Measurements from ENCODE around the gene PRSS27.
"Not testable (repeated sequence)": the region's sequence is repeated elsewhere in the genome, so short reads cannot be mapped to it uniquely, and the experiment has no call there.

The PRSS27 gene

DNA sequence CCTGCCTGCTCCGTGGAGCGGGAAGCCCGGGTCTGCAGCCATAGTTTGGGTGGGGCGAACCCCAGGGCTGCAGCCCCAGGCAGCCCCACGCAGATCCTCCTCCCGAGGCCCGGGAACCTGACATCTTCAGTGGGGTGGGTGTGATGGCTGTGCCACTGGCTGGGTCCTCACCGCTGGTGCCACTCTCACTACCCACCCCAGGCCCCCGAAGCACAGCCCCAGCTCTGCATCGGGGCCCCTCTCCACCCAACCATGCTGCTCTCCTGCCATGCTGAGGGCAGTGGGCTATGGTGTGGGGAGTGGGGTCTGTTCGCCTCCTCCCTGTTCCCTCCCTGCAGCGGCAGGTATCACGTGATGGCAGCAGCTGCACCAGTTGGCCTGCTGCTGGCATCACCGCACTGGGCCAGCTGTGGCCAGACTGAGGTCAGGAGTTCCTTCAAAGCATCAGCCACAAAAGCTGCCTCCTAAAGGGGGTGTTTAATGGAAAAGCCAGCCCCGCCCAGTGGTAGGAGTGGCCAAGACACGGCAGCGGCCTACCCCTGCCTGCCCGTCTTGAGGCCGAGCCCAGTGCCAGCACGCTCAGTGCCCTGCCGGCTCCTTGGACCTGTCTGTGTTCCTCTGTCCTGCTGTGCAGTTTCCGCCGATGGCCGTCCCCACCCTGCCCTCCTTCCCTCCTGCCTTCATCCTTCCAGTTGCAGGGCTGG, 26.9 kb downstream of the PRSS27 start:
- no peak for DNase-seq
- no peak for TF ChIP-seq GATA1 (IDR thresholded peaks at IDR 0.05; ENCODE audit: low read depth, low read length)
- TF ChIP-seq POLR2A (IDR thresholded peaks at IDR 0.05; ENCODE audit: low read length), result no peak

DNA sequence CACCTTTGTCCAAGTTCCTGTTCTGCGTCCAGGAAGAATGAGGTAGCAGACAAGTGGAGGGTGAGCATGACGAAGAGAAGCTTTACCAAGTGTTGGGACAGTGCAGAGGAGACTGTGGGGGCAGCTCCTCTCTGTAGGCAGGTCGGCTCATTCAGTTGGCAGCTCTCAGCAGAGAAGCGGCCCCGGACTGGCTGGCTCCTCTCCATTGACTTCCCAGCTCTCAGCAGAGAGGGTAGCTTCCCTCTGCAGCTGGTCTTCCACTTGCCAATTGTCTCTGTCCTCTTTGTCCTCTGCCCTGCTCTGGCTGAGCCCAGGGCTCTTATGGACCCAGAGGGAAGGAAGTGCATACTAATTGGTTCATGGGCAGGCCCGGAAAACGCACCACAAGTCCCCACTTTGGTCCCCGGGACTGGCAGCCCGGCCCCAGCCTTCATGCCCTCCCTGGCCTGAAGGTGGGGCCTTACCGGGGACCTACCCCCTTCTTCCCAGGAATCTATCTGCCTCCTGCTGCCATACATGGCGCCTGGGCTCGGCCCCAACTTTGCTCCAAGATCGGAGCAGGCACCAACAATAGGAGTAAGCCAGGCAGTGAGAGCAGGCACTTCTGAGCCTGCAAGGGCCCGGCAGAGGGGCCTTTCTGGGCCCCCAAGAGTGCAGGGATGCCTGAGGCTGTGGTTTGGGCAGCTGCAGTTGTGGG, 27.6 kb downstream of the PRSS27 start:
- DNase-seq, result no peak
- TF ChIP-seq GATA1 (IDR thresholded peaks at IDR 0.05; ENCODE audit: low read depth, low read length) (no peak), POLR2A (IDR thresholded peaks at IDR 0.05; ENCODE audit: low read length) (no peak)

DNA sequence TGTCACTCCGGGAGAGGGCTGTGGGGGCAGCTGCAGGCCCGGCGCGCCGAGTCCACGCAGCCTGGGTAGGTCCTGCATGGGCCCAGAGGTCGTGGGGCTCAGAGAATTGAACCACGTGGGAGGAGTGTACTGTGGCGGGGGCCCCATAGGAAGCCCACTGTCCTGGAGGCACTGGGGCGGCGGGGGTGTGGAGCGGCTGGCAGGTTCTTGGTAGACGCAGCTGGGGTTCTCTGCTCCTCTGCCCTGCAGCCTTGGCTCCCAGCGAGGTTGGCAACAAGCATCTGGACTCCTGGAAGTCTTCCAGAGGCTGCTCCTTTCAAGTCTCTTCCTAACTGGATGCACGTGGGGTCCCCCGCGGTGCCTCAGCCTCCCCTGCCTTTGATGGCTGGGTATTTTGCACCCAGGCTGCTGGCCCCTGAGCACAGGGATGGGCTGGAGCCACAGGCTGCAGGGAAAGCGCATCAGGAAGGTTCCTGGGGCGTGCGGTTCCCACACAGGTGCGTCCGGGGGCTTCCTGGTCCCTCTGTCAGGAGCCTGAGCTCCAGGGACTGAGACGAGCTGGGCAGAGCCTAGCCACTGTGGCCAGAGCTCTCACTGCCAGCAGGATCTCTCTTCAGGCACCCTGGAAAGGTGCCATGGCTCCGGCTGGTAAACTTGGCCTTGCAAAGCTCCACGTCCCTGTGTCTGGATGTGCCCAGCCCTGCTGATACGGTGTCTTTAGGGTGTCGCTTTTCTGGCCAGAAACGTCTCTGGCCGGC, 28.4 kb downstream of the PRSS27 start:
- TF ChIP-seq POLR2A (IDR thresholded peaks at IDR 0.05; ENCODE audit: low read length) (no peak), GATA1 (IDR thresholded peaks at IDR 0.05; ENCODE audit: low read depth, low read length) (no peak)
- DNase-seq, result no peak

DNA sequence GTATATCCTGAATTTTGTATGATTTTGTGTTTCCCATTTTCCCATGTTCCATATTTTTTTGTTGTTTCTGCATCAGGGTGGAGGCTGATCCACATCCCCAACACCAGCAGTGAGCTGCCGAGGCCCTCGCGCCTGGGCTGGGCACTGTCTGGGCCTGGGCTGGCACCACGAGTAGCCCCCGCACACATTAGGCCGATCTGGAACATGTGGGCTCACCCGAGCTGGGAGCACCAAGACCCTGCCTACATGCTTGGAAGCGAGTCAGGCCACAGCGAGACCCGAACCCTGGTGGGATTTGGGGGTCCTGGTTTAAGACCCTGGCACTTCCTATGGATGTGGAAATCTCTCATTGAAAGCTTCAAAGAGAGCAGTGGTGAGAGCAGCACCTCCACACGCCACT, 29.2 kb downstream of the PRSS27 start:
- TF ChIP-seq POLR2A (IDR thresholded peaks at IDR 0.05; ENCODE audit: low read length) (no peak), GATA1 (IDR thresholded peaks at IDR 0.05; ENCODE audit: low read depth, low read length) (no peak)
- DNase-seq, result no peak

DNA sequence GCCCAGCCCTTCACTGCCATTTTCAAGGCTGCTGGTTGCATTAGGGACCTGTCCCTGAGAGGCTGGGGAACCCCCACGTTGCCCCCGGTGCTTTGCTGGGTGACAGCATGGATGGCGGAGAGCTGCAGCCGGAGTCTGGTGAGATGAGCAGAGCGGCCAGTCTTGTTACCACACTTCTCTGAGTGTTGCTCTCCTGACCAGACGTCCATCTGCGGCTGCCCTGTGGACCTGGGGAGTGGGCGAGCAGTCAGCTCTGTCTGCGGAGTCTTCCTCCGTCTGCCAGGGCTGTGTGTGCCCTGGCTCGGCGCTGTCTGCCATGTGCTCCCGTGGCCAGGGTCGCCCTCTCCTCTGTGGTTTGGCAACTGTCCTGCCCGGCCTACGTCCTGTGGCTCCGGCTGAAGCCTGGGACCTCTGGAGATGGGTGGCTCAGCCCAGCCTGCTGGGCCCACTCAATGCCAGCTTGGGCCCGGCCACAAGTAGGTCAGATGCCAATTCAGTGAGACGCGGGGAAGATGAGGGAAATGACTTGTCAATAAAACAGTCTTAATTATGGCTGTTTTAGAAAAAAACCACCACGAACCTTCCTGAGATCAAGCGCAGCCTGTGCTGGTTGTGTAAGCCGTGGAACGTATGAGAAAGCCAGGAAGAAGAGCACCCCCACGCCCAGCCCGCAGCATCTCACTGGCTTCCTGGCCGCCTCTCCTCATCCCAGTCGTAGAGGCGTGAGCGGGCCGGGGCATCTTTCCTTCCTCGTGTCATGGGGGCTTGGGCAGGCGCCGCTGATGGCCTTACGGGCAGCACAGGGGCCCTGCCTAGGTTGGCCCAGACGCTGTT, 29.8 kb downstream of the PRSS27 start:
- TF ChIP-seq POLR2A (IDR thresholded peaks at IDR 0.05; ENCODE audit: low read length) (no peak), GATA1 (IDR thresholded peaks at IDR 0.05; ENCODE audit: low read depth, low read length) (no peak)
- DNase-seq, result no peak

DNA sequence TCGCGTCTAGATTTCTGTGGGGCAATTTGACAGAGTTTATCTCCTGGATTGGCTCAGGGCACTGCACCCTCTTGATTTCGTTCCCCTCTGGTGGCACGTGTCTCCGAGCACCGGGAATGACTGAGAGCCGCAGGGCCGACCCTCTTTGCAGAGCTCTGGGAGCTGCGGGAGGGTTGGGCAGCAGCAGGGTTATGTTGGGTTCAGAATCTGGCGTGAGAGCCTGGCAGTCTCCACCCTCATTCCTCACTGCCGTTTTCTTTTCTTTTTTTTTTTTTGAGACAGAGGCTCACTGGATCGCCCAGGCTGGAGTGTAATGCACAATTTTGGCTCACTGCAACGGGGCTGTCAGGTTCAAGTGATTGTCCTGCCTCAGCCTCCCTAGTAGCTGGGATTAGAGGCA, 30.6 kb downstream of the PRSS27 start:
- not testable (repeated sequence) for DNase-seq

DNA sequence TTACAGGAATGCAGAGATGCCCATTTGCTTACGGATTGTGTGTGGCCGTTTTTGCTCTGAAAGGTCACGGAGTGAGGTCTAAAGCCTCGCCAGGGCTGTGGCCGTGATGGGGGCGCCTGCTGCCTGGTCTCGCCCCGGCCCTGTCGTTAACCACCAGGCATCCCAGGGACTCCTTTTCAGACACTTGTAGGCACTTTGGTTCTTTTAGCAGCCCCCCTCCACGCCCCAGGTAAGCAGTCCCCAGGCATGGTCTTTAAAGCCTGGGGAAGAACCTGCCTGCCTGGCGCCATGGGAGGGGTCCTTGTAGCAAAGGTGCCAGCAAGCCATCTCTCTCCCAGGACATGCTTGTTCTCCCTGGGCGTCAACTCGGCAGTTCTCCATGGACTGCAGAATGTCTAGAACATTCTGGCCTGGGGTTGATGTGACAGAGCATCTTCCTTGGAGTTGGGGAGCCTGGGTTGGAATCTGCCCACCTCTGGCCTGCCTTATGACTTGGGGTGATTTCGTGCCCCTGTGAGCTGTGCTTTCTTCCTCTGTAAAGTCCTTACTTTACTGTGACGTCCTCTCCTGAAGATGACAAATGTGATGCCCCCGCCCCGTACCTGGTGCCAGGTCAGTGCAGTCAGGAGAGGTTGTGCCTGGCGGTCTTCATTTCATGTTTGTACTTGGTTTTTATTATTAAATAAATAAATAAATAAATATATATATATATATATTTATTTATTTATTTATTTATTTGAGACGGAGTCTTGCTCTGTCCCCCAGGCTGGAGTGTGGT, 32.3 kb downstream of the PRSS27 start:
- TF ChIP-seq GATA1 (IDR thresholded peaks at IDR 0.05; ENCODE audit: low read depth, low read length) (no peak), POLR2A (IDR thresholded peaks at IDR 0.05; ENCODE audit: low read length) (no peak)
- DNase-seq, result no peak

DNA sequence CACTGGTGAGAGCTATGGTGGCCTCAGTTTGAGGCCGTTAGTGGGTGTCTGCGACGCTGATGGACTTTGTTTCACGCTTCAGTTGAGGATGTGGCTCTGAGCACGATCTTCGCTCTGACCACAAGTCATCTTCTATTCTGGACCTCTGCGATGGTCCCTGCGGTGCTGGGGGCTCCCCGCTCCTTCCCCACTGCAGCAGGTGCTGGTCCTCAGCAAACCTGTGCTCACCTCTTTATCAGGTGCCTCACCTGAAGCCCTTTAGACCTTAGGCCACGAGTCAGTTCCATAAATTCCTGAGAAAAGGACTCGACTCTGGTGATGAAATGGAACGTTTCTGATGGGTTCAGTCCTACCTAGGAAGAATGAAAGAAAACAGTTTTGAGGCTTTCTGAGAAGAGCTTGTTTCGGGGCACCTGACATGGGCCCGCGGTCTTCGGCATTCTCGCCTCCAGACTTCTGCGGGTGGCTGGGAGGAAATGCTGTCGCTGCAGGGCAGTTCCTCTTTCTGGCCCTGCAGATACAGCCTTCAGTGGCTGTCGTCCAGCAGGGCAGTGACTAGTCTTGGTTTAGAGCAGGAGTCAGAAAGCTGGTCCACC, 33.0 kb downstream of the PRSS27 start:
- TF ChIP-seq POLR2A (IDR thresholded peaks at IDR 0.05; ENCODE audit: low read length), result no peak
- no peak for TF ChIP-seq GATA1 (IDR thresholded peaks at IDR 0.05; ENCODE audit: low read depth, low read length)
- DNase-seq, result peak; percentile 41 to 45

DNA sequence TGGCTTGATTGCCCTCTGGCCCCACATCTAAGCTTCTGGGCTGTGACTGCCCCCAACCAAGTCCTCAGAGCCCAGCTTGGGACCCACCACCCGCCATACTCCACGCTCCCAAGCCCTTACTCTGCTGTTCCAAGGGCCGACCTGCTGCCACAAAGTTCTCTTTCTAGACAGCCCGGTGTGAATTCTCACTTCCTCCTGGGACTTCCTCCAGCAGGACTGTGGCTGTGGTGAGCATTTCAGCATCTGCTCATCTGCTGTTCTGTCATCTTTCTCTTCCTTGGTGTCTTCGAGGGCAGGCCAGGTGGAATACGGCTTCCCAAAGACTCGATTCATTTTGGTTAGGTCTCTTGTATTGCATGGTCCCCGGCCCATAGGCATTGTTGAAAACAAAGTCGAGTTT, 33.9 kb downstream of the PRSS27 start:
- DNase-seq, result not testable (repeated sequence)

DNA sequence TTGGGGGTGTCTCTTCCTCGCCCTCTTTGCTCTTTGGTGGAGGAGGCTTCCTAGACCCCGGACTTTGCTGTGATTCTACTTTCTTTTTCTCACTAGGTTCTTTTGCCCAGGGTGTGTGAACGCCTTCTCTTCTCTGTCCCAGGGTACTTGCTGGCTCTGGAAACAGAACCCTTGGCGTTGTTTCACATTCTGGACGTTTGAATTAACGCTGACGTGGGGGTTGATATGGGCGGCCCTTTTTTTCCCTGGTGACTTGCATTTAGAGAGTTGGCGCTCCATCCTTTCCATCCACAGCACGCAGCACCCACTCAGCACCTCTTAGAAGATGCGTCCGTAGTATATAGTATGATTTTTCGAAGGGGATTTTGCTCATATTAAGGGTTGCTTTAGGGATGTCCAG, 37.0 kb downstream of the PRSS27 start:
- peak; percentile 43 to 55 for DNase-seq

DNA sequence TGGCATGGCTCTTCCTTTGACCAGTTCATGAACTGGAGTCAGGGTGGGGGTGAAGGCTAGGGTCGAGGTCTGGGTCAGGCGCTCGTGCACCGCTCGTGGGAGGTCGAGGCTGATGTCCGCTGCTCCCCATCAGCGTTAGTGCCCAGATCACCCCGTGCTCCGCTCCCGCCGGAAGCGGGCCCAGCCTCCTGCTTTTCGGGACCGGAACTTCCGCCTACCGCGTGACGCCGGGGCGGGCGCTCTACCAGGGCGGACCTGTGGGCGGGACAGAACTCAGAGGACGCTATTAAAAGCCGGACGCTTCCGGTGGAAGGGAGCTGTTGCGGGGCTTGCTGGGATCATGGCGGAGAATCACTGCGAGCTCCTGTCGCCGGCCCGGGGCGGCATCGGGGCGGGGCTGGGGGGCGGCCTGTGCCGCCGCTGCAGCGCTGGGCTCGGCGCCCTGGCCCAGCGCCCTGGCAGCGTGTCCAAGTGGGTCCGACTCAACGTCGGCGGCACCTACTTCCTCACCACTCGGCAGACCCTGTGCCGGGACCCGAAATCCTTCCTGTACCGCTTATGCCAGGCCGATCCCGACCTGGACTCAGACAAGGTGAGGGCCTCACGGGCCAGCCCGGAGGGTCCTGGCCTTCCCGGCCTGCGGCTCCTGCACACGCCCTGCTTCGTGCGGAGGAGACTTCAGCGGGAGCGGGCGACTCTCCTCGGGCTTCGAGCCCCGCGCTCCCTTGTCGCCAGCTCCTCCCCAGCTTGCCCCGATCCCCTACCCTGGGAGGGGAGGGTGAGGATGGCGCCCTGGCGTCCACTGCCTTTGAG, 37.6 kb downstream of the PRSS27 start, which contains the start of gene KCTD5:
KCTD5 (plus strand) TSS at position 315 of the 813 bp plus-strand sequence; CDS start at position 341, 26 bp downstream.
- TF ChIP-seq POLR2A (IDR thresholded peaks at IDR 0.05; ENCODE audit: low read length), result peak; percentile 94
- TF ChIP-seq GATA1 (IDR thresholded peaks at IDR 0.05; ENCODE audit: low read depth, low read length), result no peak
- peak; percentile 98 for DNase-seq

DNA sequence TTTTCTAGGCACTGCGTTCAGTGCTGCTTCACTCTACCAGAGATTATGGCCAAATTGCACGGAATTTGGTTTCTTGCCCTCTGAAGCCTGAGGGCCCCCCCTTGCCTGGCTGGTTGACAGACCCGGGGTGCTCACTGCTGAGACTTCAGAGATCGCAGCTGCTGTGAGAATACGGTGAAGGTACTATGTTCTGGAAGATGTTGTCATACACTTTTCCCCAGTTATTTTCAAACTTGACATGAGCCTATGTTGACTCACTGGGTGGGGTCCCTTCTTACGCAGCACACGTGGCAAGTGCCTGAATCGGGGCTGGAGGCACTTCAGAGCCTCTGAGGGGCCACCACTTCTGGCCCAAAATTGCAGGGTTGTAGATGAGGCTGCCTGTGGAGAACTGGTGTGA, 39.7 kb downstream of the PRSS27 start:
- DNase-seq, result peak; percentile 60 to 75

DNA sequence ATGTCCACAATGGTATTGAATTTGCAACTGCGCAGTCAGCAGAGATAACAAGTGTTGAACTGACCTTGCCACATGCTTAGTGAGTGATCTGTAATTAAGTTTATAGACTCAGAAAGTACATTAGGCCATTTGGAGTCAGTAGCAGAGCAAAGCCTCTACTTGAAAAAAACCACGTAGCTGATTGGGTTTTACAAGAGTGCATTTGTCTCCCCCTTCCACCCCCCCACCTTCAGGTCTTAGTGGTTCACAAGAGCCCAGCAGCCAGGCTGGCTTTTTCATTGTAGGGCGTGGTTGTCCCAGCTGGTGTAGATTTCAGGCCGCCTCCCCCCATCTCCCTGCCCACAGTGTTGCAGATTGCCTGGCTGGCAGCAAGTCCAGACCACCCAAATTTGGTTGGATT, 40.1 kb downstream of the PRSS27 start:
- peak; percentile 50 to 58 for DNase-seq

DNA sequence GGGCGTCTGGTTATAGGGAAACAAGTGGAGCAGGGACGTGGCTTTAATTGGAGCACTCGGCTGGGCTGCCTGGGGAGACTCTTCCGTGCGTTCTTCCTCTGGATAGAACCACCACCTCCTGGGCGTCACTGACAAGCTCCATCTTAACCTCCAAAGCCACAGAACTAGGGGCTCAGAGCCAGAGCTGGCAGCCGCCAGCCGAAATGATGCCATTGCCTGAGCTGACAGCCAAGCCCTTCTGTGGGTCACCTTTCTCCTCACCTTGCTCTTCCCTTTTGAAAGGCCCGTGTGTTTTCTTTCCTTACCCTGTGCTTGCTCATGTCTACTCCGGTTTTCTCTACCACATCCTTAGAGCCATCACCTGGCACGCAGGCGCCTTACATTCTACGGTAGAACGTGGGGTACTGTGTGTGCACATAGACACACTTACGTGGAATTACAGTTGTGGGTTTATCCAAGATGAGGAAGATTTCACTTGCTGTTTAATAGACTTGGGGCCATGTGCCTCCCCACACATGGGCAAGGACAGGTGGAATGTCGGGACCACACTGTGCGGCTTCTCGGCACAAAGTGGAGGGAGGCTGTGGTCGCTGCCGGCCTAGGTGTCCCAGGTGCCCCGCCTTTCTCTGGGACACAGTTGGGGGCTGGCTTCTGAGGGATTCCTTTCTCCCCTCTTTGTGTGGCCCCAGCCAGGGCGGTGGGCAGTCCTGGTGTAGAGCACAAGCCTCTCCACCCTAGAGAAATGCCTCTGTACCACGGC, 41.6 kb downstream of the PRSS27 start:
- not testable (repeated sequence) for DNase-seq

DNA sequence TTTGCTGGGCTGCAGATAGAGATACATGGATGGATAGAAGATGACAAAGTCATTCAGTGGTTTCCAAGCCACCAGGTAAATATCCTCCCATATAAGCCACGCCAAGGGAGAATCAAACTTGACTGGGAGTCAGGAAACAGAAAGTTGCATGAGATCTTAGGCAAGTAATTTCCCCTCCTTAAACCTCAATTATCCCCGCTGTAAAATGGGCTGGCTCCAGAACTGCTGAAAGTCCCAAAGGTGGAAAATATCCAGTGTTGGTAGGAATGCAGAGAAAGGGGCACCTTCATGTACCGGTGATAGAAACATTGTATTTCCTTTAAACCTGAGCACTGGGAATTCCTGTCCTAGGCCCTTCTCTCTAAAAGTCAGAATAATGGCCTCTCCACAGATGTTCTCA, 43.1 kb downstream of the PRSS27 start:
- DNase-seq, result not testable (repeated sequence)
